ENCODE data around the gene NME3.

DNA sequence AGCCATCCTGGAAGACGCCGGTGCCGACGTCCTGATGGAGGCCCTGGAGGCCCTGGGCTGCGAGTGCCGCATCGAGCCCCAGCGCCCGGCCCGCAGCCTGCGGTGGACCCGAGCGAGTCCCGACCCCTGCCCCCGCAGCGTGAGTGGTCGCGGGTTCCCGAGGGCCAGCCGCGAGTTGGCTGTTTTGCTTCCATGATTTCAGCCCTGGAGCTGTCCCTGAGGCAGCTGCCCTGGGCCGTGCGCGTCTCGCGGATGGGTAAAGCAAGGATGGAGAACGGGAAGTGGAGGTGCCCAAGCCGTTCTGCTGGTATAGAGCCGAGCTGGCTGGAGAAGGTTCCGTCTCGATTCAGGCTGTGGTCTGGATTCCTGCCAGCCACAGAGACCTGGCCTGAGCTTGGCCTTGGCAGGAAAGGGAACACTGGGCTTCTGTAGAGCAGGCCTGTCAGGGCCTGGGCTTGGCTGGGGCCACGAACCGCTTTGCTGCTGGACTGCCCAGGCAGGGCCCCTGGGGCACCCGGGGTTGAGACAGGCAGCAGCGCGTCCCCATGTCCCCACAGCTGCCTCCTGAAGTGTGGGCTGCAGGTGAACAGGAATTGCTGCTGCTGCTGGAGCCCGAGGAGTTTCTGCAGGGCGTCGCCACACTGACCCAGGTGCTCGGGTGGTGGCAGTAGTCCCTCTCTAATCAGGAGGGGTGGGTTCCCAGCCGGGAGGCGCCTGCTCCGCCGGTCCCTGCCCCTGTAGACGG lies 2.5 kb upstream of the NME3 start:
- TF ChIP-seq, protein P1, sequence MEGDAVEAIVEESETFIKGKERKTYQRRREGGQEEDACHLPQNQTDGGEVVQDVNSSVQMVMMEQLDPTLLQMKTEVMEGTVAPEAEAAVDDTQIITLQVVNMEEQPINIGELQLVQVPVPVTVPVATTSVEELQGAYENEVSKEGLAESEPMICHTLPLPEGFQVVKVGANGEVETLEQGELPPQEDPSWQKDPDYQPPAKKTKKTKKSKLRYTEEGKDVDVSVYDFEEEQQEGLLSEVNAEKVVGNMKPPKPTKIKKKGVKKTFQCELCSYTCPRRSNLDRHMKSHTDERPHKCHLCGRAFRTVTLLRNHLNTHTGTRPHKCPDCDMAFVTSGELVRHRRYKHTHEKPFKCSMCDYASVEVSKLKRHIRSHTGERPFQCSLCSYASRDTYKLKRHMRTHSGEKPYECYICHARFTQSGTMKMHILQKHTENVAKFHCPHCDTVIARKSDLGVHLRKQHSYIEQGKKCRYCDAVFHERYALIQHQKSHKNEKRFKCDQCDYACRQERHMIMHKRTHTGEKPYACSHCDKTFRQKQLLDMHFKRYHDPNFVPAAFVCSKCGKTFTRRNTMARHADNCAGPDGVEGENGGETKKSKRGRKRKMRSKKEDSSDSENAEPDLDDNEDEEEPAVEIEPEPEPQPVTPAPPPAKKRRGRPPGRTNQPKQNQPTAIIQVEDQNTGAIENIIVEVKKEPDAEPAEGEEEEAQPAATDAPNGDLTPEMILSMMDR (IDR thresholded peaks at IDR 0.05) = no peak
- TF ChIP-seq POLR2A (IDR thresholded peaks at IDR 0.05) (no peak), EP300 (IDR thresholded peaks at IDR 0.05) (no peak)

Measured in ovary (tissue), 3 donors.